NCI-H226 (cell line): ENCODE results near the gene ZNF75A.
A peak's percentile ranks its signal among the peaks of the same experiment; 100 is the strongest.

Experiments used
- DNase-seq: peaks from one replicate; pipeline ENCODE4 v3.0.0-alpha.2; 2015

ZNF75A gene

GRCh38 chr16:3289998-3290673 lies 15.2 kb upstream of the ZNF75A start:
- DNase-seq, result no peak

DNA sequence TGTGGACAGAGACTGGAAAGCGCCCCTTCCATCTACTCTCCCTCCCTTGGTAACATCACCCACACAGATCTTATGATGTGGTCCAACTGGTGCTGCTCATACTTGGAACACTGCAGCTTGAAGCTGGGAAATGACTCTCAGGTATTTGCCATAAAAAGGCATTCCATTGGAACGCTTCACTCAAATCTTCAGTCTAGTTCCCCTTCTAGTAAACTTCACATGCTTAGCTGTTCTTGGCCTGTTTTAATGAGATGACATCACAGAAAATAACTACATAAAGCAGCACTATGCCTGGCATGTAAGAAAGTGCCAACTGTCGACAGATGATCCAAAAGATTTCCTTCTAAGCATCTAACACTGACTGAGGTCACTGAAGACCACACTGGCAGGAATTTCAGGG lies 12.7 kb upstream of the ZNF75A start:
- DNase-seq, result peak; percentile 50

- no peak for DNase-seq
Measured at GRCh38 chr16:3295209-3295608, 10.1 kb upstream of the ZNF75A start.

GRCh38 chr16:3295783-3296182 lies 9.5 kb upstream of the ZNF75A start:
- DNase-seq, result no peak

DNA sequence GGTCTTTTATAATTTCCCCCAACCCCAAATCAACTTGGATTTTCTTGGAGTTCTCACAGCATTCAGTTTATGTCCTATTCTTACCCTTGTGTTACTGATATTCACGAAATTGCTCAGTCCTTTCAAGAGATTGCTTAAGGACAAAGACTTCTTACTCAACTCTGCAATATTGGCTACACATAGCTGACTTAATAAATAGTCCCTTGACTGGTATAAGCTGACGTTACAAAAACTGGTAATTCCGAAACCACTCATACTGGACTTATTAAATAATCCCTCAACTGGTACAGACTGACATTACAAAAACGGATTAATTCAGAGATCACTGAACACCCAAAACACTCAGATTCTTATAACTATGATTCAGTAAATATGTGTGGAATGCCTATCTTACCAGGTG lies 927 bp upstream of the ZNF75A start:
- DNase-seq, result no peak

- no peak for DNase-seq
Measured at GRCh38 chr16:3306078-3306477, 781 bp downstream of the ZNF75A start.

GRCh38 chr16:3311496-3311895 lies 6.2 kb downstream of the ZNF75A start:
- no peak for DNase-seq

DNA sequence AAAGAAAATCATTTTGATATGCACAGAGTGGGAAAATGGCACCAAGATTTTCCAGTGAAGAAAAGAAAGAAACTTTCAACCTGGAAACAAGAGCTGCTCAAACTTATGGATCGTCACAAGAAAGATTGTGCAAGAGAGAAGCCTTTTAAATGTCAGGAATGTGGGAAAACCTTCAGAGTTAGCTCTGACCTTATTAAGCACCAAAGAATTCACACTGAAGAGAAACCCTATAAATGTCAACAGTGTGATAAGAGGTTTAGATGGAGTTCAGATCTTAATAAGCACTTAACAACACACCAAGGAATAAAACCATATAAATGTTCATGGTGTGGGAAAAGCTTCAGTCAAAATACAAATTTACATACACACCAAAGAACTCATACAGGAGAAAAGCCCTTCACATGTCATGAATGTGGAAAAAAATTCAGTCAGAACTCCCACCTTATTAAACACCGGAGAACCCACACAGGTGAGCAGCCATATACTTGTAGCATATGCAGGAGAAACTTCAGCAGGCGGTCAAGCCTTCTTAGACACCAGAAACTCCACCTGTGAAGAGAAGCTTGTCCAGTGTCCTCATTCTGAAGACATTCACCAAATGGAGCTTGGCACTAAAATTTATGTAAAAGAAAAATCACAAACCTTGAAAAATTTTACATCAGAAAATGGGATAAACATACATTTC lies 12.2 kb downstream of the ZNF75A start:
- no peak for DNase-seq

GRCh38 chr16:3321816-3322215 lies 16.5 kb downstream of the ZNF75A start:
- no peak for DNase-seq

DNA sequence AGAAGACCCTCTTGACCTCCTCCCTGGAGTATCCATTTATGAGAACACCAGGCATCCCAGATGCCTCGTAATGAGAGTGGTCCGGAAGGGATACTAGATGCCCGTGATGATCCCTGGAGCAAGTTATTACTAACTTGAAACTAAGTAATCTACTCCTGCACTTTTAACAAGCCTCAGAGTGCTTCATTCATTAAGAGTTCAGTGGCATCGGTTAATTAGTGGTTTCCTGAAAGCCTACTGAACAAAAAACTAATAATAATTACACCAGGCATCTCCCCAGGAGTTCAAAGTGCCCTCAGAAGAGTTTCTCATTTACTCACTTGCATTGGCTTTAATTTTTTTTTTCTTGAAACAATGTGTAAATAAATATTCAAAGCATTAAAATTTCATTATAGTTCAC lies 22.2 kb downstream of the ZNF75A start:
- no peak for DNase-seq

DNA sequence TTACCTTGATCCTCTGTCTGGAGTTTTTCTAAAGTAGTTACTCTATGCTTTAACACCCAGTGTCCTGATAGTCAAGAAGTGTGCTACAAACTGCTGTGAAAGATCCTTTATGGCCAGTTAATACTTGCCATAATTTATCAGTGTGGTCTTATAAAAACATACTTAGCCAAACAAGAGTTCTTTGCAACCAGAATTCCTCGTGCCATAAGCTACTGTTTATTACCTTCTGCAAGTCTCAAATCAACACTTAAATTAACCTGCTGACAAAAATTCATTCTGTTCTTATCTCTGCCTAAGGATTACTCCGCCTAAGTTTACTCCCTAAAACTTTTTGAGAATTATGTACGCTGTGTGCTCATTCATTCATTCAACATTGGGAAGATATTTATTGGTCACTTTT lies 22.8 kb downstream of the ZNF75A start:
- no peak for DNase-seq

GRCh38 chr16:3328643-3329042 lies 23.3 kb downstream of the ZNF75A start:
- no peak for DNase-seq

DNA sequence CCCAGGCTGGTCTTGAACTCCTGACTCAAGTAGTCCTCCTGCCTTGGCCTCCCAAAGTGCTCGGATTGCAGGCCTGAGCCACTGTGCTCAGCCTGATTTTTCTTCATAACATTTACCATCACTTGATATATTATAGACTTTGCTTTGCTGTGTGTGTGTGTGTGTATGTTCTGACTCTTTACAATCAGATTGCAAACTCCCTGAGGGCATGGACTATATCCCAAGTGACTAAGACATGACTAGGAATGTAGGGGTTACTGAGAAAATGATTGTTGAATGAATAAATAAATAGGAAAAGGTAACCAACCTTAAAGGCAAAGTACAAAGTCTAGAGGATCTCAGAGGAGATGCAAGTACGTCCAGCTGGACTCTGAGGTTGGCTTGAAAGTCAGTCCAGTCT lies 40.7 kb downstream of the ZNF75A start:
- no peak for DNase-seq

DNA sequence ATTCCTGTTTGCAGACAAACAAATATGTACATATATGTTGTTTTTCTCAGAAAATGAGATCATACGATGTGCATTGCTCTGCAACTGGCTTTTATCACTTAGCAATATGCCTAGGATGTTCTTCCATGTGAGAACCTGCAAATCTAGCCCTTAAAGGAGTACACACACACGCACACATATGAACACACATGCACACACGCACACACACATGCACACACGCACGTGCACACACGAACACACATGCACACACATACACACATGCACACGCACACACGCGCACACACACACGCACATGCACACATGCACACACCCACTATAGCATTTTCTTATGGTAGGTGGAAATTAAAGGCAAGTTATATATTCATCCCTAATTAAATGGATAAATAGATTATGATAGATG lies 42.3 kb downstream of the ZNF75A start:
- DNase-seq, result no peak

- no peak for DNase-seq
Measured at GRCh38 chr16:3348547-3349167, 43.4 kb downstream of the ZNF75A start.

GRCh38 chr16:3349175-3349574 lies 43.9 kb downstream of the ZNF75A start:
- no peak for DNase-seq

DNA sequence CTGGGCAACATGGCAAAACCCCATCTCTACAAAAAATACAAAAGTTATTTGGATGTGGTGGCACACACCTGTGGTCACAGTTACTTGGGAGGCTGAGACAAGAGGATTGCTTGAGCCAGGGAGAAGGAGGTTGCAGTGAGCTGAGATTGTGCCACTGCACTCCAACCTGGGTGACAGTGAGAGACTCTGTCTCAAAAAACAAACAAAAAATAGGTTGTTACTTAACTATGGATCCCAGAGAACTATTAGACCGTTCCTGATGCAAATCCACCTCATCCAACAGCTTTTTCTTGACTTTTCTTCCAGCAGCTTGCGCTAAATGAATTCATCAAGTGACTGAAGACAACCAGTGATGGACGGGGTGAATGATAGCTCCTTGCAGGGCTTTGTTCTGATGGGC lies 50.3 kb downstream of the ZNF75A start, which contains the start of gene OR2C1:
TSS of gene OR2C1 (plus strand) at position 301 of the 400 bp plus-strand sequence. CDS start at position 353, 52 bp downstream.
- no peak for DNase-seq

DNA sequence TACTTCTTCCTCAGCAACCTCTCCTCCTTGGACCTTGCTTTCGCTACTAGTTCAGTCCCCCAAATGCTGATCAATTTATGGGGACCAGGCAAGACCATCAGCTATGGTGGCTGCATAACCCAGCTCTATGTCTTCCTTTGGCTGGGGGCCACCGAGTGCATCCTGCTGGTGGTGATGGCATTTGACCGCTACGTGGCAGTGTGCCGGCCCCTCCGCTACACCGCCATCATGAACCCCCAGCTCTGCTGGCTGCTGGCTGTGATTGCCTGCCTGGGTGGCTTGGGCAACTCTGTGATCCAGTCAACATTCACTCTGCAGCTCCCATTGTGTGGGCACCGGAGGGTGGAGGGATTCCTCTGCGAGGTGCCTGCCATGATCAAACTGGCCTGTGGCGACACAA lies 50.8 kb downstream of the ZNF75A start:
- DNase-seq, result no peak

DNA sequence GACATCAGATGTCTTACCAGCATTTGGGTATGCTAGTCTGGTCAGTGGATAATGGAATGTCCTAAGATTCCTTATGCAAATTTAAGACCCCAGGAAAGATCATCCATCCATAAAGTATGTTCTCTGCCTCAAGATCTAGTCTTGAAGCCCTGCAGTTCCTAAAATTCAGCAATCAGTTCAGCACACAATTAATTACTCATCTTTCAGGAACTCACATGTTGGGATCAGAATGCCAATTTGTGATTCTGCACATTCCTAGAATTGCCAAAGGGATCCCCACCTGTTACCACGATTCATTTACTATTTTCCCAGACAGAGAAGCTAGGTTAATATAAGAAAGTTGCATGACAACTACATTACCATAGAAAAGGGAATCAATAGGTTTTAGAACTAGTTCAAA lies 53.6 kb downstream of the ZNF75A start:
- DNase-seq, result peak; percentile 11

DNA sequence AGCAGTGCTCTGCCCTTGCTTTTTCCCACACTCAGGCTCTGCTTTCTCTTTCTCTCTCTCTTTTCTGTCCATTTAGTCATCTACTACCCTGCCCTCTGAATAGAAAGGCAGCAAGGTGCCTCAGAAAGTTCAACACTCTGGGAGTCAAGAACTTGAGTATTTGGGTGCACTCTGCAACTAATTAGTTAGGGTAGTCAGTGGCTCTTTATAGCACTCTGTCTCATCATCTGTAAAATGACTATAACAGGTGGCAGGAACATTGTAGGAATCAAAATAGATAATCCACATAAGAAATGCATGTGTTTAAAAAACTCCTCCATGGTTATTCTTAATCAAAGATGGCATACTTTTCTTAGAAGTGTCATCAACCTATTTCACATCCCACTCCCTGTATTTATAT lies 57.6 kb downstream of the ZNF75A start:
- no peak for DNase-seq

GRCh38 chr16:3363793-3364192 lies 58.5 kb downstream of the ZNF75A start:
- peak; percentile 31 for DNase-seq

DNA sequence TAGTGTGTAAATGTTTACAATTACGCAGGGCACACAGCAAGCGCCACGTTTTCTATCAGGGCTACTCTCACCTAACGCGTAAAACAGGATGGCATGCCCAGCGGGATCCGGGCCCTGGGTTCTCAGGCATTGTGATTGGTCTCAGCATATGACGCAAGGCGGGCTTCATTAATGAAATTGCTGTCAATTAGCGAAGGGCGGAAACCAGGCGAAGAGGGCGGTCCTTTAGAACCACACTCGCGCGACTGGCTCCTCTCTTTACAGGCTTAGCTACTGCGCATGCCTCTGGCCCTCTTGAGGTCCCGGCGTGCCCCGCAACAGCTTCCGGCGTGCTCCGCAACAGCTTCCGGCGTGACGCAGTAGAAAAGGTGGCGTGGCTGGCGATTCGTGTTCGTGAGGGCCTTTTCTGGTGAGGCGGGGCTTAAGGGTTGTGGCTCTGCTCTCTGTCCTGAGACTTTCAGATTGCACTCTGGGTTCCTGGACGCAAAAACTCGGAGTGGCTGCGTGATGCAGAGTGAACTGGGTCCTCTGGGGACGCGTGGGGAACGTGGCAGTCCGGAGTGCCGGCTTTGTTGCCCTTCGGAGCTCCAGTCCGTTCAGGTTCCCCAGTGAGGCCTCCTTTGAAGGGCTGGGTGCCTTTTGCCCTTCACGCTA lies 59.6 kb downstream of the ZNF75A start:
- DNase-seq, result peak; percentile 99
